ENCODE data around the gene PTPRN2.
"Not testable (repeated sequence)": the region's sequence is repeated elsewhere in the genome, so short reads cannot be mapped to it uniquely, and the experiment has no call there.

PTPRN2 gene

DNA sequence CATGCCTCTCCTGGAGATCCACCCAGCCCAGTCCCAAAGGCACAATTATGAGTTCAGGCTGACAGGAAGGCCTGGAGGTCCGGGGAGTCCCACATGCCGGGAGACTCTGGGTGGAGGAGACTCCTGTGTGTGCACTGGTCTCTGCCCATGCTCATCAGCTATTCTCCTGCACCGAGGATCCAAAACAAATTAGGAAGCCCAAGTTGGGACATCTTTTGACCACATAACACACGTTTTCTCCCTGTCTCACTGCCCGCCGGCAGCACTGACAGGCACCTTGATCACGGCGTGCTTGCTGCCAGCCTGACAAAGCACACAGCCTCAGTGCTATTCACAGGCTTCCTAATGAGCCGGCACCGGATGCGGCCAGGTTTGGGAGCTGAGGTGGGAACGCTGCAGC, 412.7 kb downstream of the PTPRN2 start:
- DNase-seq (ENCODE audit: low spot score) = no peak

DNA sequence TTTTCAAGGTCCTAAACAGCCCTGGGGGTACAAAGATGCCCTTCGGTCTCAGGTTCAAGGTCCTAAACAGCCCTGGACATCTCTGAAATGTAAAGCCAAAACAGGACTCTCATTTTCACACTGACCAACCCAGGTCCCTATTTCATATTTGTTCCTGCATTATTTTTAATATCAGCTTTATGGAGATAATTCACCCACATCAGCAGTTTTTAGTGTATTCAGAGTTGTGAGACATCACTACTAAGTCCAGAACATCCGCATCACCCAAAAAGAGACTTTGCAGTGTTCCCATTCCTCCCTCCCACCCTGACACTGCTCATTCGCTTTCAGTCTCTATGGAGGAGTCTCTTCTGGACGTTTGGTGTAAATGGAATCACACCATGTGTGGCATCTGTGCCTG, 420.2 kb downstream of the PTPRN2 start:
- no peak for DNase-seq (ENCODE audit: low spot score)

DNA sequence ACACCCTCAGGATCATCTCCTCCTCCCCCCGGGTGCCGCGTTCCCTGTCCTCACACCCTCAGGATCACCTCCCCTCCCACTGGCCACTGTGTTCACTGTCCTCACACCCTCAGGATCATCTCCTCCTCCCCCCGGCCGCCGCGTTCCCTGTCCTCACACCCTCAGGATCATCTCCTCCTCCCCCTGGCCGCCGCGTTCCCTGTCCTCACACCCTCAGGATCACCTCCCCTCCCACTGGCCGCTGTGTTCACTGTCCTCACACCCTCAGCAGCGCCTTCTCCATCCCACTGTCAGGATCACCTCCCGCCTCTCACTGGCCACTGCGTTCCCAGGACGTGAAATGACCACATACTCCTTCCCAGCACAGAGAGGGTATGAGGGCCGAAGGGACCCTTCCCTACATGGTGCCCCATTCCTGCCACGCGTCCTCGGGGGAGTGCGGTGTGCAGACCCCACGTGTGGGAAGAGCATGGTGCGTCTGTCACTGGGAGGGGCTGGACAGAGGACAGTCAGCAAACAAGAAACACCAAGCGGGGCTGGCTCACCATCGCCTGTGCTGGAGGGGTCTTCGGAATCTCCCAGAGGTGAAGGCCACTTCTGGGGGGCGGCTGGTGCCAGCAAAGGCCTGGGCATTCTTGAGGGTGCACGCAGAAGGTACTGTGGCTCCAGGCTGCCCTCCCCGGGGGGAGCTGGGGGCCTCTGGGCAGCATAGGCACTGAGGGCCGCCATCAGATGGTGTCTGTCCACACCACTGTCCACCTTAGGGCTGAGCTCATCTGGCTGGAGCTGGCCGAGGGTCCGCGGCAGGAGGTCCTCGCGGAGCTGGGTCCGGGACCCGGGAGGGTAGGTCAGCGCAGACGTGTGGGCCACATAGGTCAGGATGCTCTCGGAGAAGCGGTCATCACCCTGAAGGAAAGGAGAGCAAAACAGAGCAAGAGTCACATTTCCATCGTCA, 421.0 kb downstream of the PTPRN2 start:
- no peak for DNase-seq (ENCODE audit: low spot score)

DNA sequence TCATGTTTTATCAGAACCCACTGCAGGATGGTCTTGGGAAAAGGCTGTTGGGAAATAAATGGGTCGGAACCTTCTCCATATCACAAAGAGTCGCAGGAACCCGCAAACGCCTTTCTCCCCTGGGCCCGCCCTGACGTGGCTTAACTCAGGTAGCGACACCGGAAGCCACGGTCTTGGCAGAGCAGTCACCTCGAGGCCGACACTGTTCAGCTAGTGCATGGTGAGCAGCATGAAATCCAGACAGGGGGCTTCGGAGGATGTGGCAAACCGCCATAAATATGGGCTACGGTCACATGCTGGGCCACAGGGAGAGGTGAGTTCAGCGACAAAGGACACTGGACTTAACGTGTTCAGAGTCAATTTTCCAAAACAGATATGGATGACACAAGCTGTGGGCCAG, 421.9 kb downstream of the PTPRN2 start:
- DNase-seq (ENCODE audit: low spot score) = no peak

DNA sequence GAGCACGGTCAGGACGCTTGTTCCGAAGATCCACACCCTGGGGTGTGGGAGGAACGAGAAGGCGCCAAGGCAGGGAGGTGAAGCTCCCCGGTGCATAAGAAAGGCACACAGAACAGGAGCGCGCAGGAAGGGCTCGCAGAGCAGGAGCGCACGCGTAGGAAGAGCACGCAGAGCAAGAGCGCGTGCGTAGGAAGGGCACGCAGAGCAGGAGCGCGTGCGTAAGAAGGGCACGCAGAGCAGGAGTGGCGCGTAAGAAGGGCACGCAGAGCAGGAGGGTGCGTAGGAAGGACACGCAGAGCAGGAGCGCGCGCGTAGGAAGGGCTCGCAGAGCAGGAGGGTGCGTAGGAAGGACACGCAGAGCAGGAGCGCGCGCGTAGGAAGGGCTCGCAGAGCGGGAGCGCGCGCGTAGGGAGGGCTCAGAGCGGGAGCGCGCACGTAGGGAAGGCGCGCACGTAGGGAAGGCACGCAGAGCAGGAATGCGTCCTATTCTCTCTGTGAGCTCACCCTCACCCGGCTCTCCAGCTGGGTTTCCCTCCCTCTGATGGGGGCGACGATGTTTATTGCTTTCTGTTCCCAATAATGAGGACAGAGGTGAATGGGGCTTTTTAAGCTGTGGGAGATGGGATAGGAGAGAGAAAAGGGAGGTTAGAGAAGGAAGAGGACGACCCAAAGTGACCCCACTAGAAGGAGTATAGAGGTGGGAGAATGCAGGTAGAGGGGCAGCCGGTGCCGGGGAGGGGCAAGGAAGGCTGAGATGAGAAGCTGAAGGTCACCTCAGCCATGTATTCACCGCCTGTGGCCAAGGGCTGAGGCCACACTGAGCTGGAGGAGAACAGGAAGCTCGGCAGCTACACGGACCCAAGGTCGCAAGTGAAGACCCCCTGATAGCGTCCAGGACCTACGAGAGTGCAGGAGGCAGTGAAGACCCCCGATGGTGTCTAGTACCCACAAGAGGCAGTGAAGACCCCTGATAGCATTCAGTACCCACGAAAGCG, 423.2 kb downstream of the PTPRN2 start:
- DNase-seq (ENCODE audit: low spot score) = peak; percentile 66

DNA sequence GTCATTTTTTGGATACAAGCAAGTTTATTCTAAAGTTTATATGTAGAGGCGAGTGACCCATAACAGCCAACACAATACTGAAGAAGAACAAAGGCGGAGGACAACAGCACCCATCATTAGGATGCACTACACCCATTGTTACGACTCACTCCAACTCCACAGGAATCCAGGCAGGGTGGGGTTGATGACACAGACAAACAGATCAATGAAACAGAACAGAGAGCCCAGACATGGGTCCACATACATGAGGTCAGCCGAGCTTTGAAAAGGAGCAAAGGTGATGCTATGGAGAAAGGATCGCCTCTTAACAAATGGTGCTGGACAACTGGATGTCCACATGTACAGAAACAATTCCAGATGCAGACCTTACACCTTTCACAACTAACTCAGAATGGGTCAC, 426.4 kb downstream of the PTPRN2 start:
- DNase-seq (ENCODE audit: low spot score) = no peak

DNA sequence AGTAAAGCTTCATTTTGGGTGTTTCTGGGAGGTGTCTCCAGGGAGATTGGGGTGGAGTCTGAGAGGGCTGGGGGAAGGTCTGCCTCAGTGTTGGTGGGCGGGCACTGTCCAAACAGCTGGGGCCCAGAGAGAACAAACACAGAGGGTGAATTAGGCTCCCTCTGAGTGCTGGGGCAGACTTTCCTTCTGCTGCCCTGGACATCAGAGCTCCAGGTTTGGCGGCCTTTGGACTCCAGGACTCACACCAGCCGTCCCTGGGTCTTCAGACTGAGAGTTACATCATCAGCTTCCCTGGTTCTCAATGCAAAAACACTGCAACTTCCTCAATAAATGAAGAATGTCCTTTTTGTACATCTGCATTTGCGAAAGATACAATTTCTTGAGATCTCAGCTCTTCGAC, 427.4 kb downstream of the PTPRN2 start:
- no peak for DNase-seq (ENCODE audit: low spot score)

DNA sequence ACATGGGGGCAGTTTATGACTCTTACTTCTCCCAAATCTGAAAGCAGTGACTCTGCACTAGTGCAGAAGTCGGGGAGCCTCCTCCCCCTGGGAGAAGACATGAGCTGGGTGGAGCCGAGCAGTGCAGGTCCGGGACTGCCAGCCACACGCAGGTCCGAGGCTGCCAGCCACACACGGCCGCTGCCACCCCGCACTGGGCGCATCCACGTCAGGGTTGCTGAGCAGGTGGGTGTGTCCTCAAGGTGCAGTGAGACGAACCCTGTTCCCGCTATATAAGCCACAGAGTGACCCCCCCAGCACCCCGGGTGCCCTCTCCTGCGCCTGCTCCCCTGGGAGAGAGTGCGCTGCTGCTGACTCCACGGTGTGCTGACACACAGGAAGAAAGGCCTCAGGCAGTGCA, 430.2 kb downstream of the PTPRN2 start:
- DNase-seq (ENCODE audit: low spot score) = no peak

DNA sequence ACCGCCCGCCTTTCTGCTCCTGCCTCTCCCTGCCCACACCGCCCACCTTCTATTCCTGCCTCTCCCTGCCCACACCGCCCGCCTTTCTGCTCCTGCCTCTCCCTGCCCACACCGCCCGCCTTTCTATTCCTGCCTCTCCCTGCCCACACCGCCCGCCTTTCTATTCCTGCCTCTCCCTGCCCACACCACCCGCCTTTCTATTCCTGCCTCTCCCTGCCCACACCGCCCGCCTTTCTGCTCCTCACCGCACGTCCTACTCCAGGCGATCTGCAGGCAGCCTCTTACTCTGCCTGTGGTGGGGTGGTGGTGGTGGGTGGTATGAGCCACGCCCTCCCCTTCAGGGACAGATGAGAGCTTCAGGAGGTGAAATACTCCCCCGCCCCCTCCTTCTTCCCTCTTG, 436.4 kb downstream of the PTPRN2 start:
- not testable (repeated sequence) for DNase-seq (ENCODE audit: low spot score)

DNA sequence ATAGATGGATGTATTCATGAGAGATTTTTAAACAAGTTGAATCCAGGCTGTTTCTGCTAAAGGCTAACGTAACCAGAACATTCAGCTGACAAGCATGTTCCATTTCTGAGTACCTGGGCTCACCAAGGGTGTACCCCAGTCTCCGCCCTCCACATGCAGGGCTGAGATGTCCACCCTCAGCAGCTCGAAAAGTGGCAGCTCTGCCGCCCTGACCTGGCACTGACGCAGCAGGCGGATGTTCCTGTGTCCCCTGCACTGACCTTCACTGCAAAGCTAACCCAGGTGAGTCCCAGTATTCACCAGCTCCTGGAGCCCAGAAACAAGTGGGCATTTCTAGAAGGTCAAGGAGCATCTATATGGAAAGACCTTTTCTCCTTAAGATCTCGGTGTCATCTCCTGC, 437.4 kb downstream of the PTPRN2 start:
- DNase-seq (ENCODE audit: low spot score) = no peak

DNA sequence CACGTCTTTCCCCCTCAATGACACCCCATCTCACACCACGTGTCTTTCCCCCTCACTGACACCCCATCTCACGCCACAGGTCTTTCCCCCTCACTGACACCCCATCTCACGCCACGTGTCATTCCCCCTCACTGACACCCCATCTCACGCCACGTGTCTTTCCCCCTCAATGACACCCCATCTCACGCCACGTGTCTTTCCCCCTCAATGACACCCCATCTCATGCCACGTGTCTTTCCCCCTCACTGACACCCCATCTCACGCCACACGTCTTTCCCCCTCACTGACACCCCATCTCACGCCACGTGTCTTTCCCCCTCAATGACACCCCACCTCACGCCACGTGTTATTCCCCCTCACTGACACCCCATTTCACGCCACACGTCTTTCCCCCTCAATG, 440.2 kb downstream of the PTPRN2 start:
- DNase-seq (ENCODE audit: low spot score) = not testable (repeated sequence)

DNA sequence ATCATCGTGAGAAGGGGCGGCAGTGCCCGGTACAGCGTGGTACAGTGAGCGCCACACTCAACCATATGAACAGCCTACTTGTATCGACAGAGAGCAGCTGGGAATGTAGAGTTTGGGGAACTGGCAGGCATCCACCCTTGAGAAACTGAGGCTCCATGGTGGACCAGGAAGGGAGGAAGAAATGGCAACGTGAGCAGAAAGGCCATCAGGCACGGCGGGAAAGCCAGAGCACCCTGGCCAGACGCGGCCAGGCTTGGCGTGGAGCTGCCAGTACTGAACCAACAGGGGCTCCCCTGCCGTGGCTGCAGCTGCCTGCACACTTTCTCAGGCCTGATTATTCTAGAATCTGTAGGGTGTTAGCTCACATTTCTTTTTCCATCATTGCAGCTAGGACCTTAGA, 442.3 kb downstream of the PTPRN2 start:
- DNase-seq (ENCODE audit: low spot score) = no peak

DNA sequence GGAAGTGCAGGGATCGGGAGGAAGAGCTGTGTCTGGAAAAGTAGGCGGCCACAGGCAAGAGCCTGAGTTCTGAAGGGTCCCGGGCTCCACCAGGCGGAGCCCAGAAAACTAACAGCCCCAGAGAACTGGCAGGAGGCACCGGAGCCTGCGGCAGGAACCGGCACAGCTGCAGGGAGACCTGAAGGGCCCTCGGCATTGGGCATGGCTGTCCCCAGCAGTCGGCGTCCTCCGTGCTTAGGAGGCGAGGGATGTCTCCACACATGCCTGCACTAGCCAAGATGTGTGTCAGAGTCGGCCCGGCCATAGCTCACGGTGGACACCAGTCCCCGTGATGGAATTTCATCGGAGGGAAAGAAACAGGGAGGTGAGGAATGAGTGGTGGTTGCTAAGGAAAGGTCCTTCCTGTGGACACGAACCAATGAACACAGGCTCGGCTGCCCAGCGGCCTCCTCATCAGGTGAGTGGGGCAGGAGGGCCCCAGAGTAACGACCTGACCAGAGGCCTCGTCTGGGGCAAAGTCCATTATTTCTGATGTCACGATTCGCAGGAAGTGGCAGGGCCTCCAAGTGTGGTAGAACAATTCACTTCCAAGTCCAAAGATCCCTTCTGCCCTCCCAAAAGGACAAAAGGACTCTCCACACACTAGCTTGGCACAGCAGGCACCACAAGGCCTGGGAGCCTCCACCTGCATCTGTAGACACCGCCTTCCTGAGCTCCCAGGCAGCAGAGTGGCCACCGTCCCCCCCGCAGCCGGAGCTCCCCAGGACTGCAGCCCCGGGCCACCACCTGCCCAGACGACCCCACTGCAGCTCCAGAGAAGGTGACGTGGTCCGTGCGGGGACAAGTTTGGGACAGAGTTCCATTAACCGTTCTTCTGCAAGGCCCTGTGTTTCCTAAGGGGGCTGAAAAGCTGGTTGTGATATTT, 444.2 kb downstream of the PTPRN2 start:
- DNase-seq (ENCODE audit: low spot score) = no peak

DNA sequence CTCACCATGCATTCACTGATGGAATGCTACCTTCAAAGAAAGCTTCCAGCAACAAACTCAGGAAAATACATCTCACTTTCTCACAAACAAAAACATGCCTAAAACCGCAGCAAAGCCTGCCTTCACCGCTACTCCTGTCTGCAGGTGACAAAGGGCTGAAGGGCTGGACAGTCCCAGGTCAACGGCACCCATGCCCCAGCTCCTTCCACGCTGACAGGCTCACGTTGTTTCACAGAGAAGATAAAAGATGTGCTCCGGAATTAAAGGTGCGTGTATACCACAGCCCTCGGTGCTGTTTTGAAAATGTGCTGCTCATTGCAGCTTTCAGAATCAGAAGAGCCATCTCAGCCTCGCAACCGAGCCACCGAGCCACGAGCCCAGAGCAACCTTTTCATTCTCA, 445.0 kb downstream of the PTPRN2 start:
- no peak for DNase-seq (ENCODE audit: low spot score)

DNA sequence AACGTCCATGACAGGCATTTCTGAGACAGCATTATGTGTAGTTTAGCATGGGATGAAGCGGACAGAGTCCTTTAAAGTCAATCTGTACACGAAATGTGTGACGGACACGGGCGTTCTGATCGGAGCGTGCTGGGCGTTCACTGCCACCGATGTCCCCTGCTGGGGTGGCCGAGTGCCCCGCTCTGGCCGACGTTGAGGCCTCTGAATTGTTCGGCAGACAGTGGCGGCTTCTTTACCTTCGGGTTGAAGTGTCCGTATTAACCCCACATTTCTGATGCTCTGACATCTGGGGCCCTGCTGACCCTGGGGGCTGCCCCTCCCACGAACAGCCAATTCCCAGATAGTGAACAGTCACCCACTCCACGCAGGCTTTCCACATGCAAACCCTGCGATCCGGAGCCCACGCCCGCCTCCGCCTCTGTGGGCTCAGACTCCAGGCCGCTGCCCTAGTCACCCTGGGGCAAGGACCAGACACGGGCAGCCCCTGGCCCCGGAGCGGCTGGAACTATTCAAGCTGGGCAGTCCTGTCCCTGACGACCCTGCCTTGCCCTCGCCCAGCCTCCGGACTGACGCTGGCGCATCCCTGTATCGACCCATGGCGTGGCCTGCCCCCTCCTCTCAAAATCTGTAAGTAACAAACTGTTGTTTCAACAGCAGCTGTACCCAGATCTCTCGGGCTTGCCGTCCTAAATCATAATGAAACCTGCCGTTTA, 445.7 kb downstream of the PTPRN2 start:
- DNase-seq (ENCODE audit: low spot score) = no peak

DNA sequence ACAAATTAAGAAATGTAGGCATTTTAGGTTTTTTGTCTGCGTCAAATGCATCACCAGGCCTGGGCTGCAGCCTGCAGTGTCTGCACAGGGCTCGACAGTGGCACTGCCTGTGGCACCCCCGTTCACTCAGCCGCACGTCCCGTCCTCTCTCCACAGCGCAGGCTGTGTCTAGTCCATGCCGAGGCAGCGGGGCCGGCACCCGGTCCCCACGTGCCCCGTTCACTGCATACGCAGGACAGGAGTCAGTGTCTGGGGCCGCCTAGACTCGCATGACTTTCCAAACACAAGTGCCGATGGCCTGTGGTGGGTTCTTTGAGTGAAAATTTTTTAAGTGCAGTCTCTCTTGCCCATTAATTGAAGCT, 446.4 kb downstream of the PTPRN2 start:
- no peak for DNase-seq (ENCODE audit: low spot score)

DNA sequence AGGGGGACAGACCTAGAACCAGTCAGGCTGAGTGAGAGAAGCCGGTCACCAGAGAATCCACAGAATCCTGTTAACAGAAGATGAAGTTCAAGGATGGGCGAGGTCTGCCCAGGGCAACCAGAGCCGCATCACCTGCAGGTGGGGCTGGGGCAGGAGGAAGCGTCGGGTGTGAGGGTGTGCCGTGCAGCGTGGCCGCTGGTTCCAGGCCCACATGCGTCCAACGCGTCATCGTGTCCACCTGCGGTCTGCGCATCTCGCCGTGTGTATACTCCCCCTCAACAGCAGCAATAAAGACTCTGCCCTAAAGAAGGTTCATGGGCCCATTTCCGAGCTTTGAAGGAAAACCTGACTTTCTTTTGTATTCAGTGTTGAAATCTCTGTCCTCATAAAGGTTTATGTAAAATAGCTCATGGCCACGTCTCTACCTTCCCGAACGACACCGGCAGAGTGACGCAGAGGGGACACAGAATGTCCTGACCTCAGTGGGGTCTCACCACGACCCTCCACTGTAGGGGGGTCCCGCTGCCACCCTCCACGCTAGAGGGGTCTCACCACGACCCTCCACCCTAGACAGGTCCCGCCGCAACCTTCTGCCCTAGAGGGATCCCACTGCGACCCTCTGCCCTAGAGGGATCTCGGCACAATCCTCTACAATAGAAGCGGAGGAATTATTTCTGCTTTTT, 446.9 kb downstream of the PTPRN2 start:
- DNase-seq (ENCODE audit: low spot score) = no peak

DNA sequence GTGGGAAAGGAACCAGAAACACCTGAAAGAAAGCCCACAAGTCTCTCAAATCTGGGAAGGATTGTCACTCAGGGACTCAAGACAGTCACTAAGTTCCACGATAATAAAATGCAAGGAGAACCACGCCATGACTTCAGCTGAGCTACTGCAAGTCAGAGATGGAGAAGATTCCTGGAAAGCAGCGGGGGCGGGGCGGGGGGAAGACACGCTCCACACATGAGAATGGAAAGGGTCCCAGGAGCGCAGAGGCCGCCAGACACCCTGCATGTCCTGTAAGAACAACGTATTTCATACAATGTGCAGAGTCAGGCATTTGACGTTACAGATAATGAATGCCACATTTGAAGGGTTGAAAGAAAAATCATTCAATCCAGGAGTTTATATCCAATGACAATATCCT, 448.1 kb downstream of the PTPRN2 start:
- DNase-seq (ENCODE audit: low spot score) = no peak

DNA sequence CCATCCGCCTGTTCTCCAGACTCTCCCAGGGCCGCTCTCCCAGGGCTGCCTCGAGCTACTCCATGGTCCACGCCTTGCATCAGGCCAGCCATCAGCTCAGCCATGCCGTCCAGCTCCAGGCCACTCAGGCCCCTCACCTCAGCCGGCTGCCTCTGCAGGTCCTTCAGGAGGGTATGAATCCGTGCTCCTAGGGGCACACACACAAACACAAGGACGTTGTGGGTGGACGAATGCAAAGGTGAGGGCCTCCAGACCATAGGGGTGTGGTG, 449.4 kb downstream of the PTPRN2 start:
- no peak for DNase-seq (ENCODE audit: low spot score)

DNA sequence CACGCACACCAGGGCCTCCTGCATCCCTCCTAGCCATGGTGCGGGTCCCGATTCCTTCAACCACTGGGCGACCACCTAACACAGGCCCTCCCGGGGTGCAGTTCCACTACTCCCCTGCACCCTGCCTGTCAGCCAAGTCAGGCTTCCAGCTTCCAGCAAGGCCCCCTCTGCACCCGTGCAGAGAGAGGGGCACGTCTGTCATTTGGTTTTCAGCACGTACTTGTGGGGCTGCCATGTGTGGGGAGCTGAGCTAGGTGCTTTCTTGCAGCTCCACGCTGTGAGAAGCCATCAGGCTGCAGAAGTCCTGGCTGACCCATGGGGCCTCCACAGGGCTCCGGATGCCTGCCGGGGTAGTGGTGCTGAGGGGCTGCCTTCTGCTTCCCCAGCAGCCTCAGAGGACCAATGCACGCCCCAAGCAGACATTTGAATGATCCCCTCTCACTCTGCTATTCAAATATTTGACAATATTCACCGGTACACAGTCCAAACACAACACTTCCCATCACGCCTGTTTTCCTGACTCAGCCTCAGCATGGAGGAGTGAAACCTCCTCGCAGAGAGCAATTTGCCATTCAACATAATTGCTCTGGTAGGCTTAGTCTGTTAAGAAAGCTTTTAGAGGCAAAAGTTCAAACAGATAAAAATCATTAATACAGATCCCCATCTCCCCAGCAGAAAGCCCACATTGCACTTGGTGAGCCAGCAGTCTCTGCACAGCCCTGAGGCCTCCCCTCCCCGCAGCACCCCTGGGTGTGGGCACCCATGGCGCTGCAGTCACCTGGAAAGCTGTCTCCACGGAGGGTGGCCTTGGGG, 449.9 kb downstream of the PTPRN2 start:
- DNase-seq (ENCODE audit: low spot score) = peak; percentile 22

Data from putamen (tissue), 1 donor.